DMS53 treated with DMSO at 0.1 percent for 48 hours (cell line): ENCODE data around the gene MTR.
A peak's percentile ranks its signal among the peaks of the same experiment; 100 is the strongest.

Experiments
- DNase-seq: peaks from one replicate; lab custom pipeline; 2025; ENCODE audit not compliant: unreplicated experiment; lab: John Stamatoyannopoulos, UW

Gene MTR

GRCh38 chr1:236795035-236795756 is at the start of gene MTR:
TSS of gene MTR (plus strand) at chr1:236795292. CDS start at chr1:236795704, 412 bp downstream.
- peak; percentile 98 for DNase-seq

GRCh38 chr1:236746785-236747184 is 48.3 kb upstream of the MTR start:
- DNase-seq, result no peak

GRCh38 chr1:236747311-236747985 is 47.6 kb upstream of the MTR start:
- no peak for DNase-seq

GRCh38 chr1:236748268-236748870 is 46.7 kb upstream of the MTR start:
- DNase-seq, result no peak

- DNase-seq, result no peak
Observed at GRCh38 chr1:236750928-236751327, 44.2 kb upstream of the MTR start.

- no peak for DNase-seq
Observed at GRCh38 chr1:236751385-236751784, 43.7 kb upstream of the MTR start.

- DNase-seq, result no peak
Observed at GRCh38 chr1:236751935-236752334, 43.2 kb upstream of the MTR start.

- no peak for DNase-seq
Observed at GRCh38 chr1:236753516-236753915, 41.6 kb upstream of the MTR start.

- no peak for DNase-seq
Observed at GRCh38 chr1:236753964-236754363, 41.1 kb upstream of the MTR start.

- DNase-seq, result no peak
Observed at GRCh38 chr1:236754525-236755210, 40.4 kb upstream of the MTR start.

GRCh38 chr1:236757640-236758039 is 37.5 kb upstream of the MTR start:
- no peak for DNase-seq

GRCh38 chr1:236759252-236759859 is 35.7 kb upstream of the MTR start:
- DNase-seq, result no peak

GRCh38 chr1:236760480-236760879 is 34.6 kb upstream of the MTR start:
- no peak for DNase-seq

GRCh38 chr1:236760986-236761385 is 34.1 kb upstream of the MTR start:
- DNase-seq, result no peak

- no peak for DNase-seq
Observed at GRCh38 chr1:236761397-236762132, 33.5 kb upstream of the MTR start.

GRCh38 chr1:236762410-236762809 is 32.7 kb upstream of the MTR start:
- no peak for DNase-seq

- no peak for DNase-seq
Observed at GRCh38 chr1:236765831-236766230, 29.3 kb upstream of the MTR start.

GRCh38 chr1:236766506-236766905 is 28.6 kb upstream of the MTR start:
- no peak for DNase-seq

GRCh38 chr1:236767276-236767675 is 27.8 kb upstream of the MTR start:
- DNase-seq, result no peak

GRCh38 chr1:236768601-236769000 is 26.5 kb upstream of the MTR start:
- DNase-seq, result no peak

GRCh38 chr1:236773919-236774318 is 21.2 kb upstream of the MTR start:
- no peak for DNase-seq
